ENCODE results near the gene LAGE3. TPM values are rescaled to one million over a fixed set of nuclear protein-coding genes. Genes with fewer than 3 reads are reported as not detected.

LAGE3 gene
- total RNA-seq, 1 experiment from 2014 or later, result 21.1 TPM

DNA sequence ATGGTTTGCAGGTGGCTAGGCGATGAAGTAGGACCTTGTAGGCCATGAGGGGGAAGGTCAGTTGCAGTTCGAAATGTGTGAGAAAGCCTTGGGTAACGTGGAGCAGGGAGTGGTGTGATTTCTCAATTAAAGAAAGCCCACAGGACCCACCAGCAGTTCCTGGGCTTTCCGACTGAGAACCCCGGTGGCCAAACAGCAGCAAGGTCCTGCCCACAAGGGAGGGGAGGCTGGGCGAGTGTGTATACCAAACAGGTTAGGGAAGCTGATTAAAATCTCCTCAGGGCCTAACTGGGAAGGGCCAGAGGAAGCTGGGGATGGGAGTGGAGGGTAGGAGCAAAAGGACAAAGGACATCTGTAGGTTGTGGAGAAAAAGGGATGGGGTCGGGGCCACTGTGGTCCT, 48.2 kb downstream of the LAGE3 start:
- ChIA-PET CTCF (interaction anchor here (0.7 to 1.1 kb wide), 2 partner anchors 57 to 331 kb away, joined by 3 to 6 read pairs; no protein-coding TSS in a partner anchor), POLR2A (interaction anchor here (1.0 kb wide), 1 partner anchor 33 kb away, joined by 3 read pairs; the partner anchor contains the start of gene RPL10)
- H3K36me3 Mint-ChIP-seq (ENCODE audit: insufficient read depth, unreplicated experiment), result peaks cover 18% of the 10 kb centered on the region
- intact Hi-C loops (cut with micrococcal nuclease), result no loop called here
- no peak for TF ChIP-seq CTCF (IDR thresholded peaks at IDR 0.05; ENCODE audit: unreplicated experiment)
- BruUV-seq (replicated peaks), result no TSS peak
- H3K9me3 Mint-ChIP-seq (ENCODE audit: unreplicated experiment), result no peaks in the 10 kb centered on the region
- peak overlapping the region; percentile 61 for H3K27ac Mint-ChIP-seq (ENCODE audit: low read depth, unreplicated experiment)
- H3K4me3 Mint-ChIP-seq (ENCODE audit: unreplicated experiment), result no peak overlapping the region
- no peaks in the 10 kb centered on the region for H3K4me1 Mint-ChIP-seq (ENCODE audit: insufficient read depth, unreplicated experiment)
- H3K27me3 Mint-ChIP-seq (ENCODE audit: insufficient read depth, unreplicated experiment), result peaks cover 26% of the 10 kb centered on the region
- DNase-seq (ENCODE audit: unreplicated experiment), result no peak

DNA sequence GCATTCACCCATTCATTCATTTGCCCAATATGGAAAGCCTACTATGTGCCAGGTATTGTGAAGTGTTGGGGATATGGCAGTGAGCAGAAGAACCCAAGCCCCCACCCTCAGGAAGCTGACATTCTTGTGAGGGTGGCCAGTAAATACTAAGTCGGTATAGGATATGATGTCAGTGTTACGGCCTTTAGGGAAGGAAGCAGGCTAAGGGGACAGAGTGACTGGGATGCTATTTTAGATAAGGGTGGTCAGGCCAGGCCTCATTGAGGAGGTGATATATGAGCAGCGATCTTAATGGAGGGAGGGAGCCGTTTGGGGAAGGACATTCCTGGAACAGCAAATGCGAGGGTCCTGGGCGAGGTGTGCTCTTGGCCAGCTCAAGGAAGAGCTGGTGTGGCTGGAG, 48.6 kb downstream of the LAGE3 start:
- no peak overlapping the region for H3K4me3 Mint-ChIP-seq (ENCODE audit: unreplicated experiment)
- peaks cover 26% of the 10 kb centered on the region for H3K27me3 Mint-ChIP-seq (ENCODE audit: insufficient read depth, unreplicated experiment)
- peaks cover 13% of the 10 kb centered on the region for H3K36me3 Mint-ChIP-seq (ENCODE audit: insufficient read depth, unreplicated experiment)
- no peak for TF ChIP-seq CTCF (IDR thresholded peaks at IDR 0.05; ENCODE audit: unreplicated experiment)
- H3K9me3 Mint-ChIP-seq (ENCODE audit: unreplicated experiment), result no peaks in the 10 kb centered on the region
- peak overlapping the region; percentile 61 for H3K27ac Mint-ChIP-seq (ENCODE audit: low read depth, unreplicated experiment)
- no peaks in the 10 kb centered on the region for H3K4me1 Mint-ChIP-seq (ENCODE audit: insufficient read depth, unreplicated experiment)
- ChIA-PET CTCF (interaction anchor here (0.7 to 1.1 kb wide), 3 partner anchors 55 to 331 kb away, joined by 3 to 6 read pairs (median 6); no protein-coding TSS in a partner anchor), POLR2A (interaction anchor here (1.0 kb wide), 1 partner anchor 33 kb away, joined by 3 read pairs; the partner anchor contains the start of gene RPL10)
- no TSS peak for BruUV-seq (replicated peaks)
- intact Hi-C loops (cut with micrococcal nuclease), result no loop called here
- DNase-seq (ENCODE audit: unreplicated experiment), result no peak

DNA sequence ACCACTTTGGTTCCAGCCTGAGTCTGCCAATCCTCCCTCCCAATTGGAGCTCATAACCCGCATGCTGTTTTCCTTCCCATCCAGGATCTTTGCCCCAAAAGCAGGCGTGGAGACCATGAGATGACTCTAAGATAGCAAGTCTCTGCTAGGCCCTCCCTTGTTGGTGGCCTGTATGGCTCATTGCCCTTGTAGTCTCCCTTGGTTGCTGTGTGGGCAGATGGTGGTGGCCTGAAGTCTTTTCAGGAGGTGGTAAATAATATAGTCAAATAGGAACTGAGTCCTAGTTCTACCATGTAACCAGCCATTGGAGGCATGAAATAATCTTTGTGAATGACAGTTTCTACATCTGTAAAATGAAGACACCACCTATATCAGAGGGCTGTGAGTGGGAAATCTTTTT, 49.4 kb downstream of the LAGE3 start:
- Mint-ChIP-seq H3K4me3 (ENCODE audit: unreplicated experiment) (peak overlapping the region; percentile 74), H3K36me3 (ENCODE audit: insufficient read depth, unreplicated experiment) (peaks cover 6% of the 10 kb centered on the region), H3K27me3 (ENCODE audit: insufficient read depth, unreplicated experiment) (peaks cover 25% of the 10 kb centered on the region), H3K27ac (ENCODE audit: low read depth, unreplicated experiment) (no peak overlapping the region), H3K4me1 (ENCODE audit: insufficient read depth, unreplicated experiment) (no peaks in the 10 kb centered on the region), H3K9me3 (ENCODE audit: unreplicated experiment) (no peaks in the 10 kb centered on the region)
- ChIA-PET CTCF (interaction anchor here (0.6 to 1.5 kb wide), 5 partner anchors 12 to 330 kb away, joined by 3 to 9 read pairs (median 6); partner anchors contain the start of gene FLNA), POLR2A (interaction anchor here (1.2 to 4.3 kb wide), 5 partner anchors 14 to 60 kb away, joined by 3 to 31 read pairs (median 8); partner anchors contain the start of genes DNASE1L1, FAM50A, RPL10 and SLC10A3)
- intact Hi-C loops (cut with micrococcal nuclease), result no loop called here
- no peak for DNase-seq (ENCODE audit: unreplicated experiment)
- TF ChIP-seq CTCF (IDR thresholded peaks at IDR 0.05; ENCODE audit: unreplicated experiment), result no peak
- BruUV-seq (replicated peaks), result TSS peak; percentile 69

GRCh38 chrX:154428176-154429171, 50.6 kb downstream of the LAGE3 start, which contains the start of gene ATP6AP1:
ATP6AP1 (plus strand) TSS chrX:154428677; CDS start chrX:154428693, 16 bp downstream.
- DNase-seq (ENCODE audit: unreplicated experiment), result peak; percentile 89
- H3K4me1 Mint-ChIP-seq (ENCODE audit: insufficient read depth, unreplicated experiment), result no peaks in the 10 kb centered on the region
- peak within 1 kb of the TSS; percentile 74 for H3K4me3 Mint-ChIP-seq (ENCODE audit: unreplicated experiment)
- ChIA-PET CTCF (interaction anchor here (0.7 to 1.5 kb wide), 3 partner anchors 14 to 55 kb away, joined by 3 to 9 read pairs (median 3); partner anchors contain the start of gene FLNA), POLR2A (interaction anchor here (0.5 to 4.3 kb wide), 10 partner anchors 13 to 61 kb away, joined by 3 to 31 read pairs (median 4); partner anchors contain the start of genes DNASE1L1, FAM50A, RPL10 and SLC10A3)
- intact Hi-C loops (cut with micrococcal nuclease), result no loop called here
- H3K27ac Mint-ChIP-seq (ENCODE audit: low read depth, unreplicated experiment), result peak within 1 kb of the TSS; percentile 75
- peaks cover 15% of the 10 kb centered on the region for H3K27me3 Mint-ChIP-seq (ENCODE audit: insufficient read depth, unreplicated experiment)
- TSS peak; percentile 68 for BruUV-seq (replicated peaks)
- H3K36me3 Mint-ChIP-seq (ENCODE audit: insufficient read depth, unreplicated experiment), result peaks cover 5% of the 10 kb centered on the region
- no peak for TF ChIP-seq CTCF (IDR thresholded peaks at IDR 0.05; ENCODE audit: unreplicated experiment)
- H3K9me3 Mint-ChIP-seq (ENCODE audit: unreplicated experiment), result no peaks in the 10 kb centered on the region

Measured in MCF 10A (cell line).